Bronchial epithelial cell (primary cell): Measurements from ENCODE around the gene PRTN3. TPM values are rescaled to one million over a fixed set of nuclear protein-coding genes. Genes with fewer than 3 reads are reported as not detected.

ENCODE experiments used
- DNase-seq: peaks from one replicate; pipeline ENCODE4 v3.0.0-alpha.2; 2010; ENCODE audit warnings: low read depth
- FAIRE-seq: peaks from 2 replicates; lab custom pipeline; 2011; peaks lifted over from hg19 to GRCh38; lab: Jason Lieb, UNC
- H3K27me3 ChIP-seq: 2 replicates; pipeline ENCODE4 v1.5.1; 2011; ENCODE audit warnings: low read length; ENCODE audit not compliant: control insufficient read depth, insufficient read depth
- H3K36me3 ChIP-seq: 2 replicates; pipeline ENCODE4 v1.5.1; 2011; ENCODE audit warnings: low read length; ENCODE audit not compliant: control insufficient read depth, insufficient read depth
- H3K4me3 ChIP-seq: 2 replicates; pipeline ENCODE4 v1.5.1; 2011; ENCODE audit warnings: mild to moderate bottlenecking, low read depth, low read length, control low read depth
- CTCF ChIP-seq: IDR thresholded peaks from 2 replicates; pipeline ENCODE4 v1.5.1; 2011; ENCODE audit warnings: mild to moderate bottlenecking, moderate library complexity, low read length, control low read depth, inconsistent platforms; ENCODE audit not compliant: insufficient read depth, severe bottlenecking
- total RNA-seq: library from RNA; depleted of rRNA; stranded (reverse); fragments of >200 nt; gene quantifications from 2 replicates; pipeline ENCODE4 v1.2.1, GENCODE V29; 2014

Gene PRTN3
- total RNA-seq, 1 donor from 2014 or later, result not detected

- FAIRE-seq (no peak), DNase-seq (no peak)
- Histone ChIP-seq H3K27me3 (no peaks in the 10 kb centered on the region), H3K36me3 (peaks cover 53% of the 10 kb centered on the region), H3K4me3 (no peak overlapping the region)
- TF ChIP-seq CTCF, result no peak
Observed at GRCh38 chr19:805600-806550, 34.9 kb upstream of the PRTN3 start.

- no peak for TF ChIP-seq CTCF
- FAIRE-seq (no peak), DNase-seq (no peak)
- Histone ChIP-seq H3K4me3 (no peak overlapping the region), H3K27me3 (no peaks in the 10 kb centered on the region), H3K36me3 (peaks cover 46% of the 10 kb centered on the region)
Observed at GRCh38 chr19:806815-807421, 33.9 kb upstream of the PRTN3 start.

GRCh38 chr19:807627-808422, 33.0 kb upstream of the PRTN3 start:
- Histone ChIP-seq H3K4me3 (no peak overlapping the region), H3K36me3 (peaks cover 43% of the 10 kb centered on the region), H3K27me3 (no peaks in the 10 kb centered on the region)
- FAIRE-seq (no peak), DNase-seq (no peak)
- no peak for TF ChIP-seq CTCF

GRCh38 chr19:808423-808775, 32.4 kb upstream of the PRTN3 start:
- H3K27me3 ChIP-seq, result no peaks in the 10 kb centered on the region
- no peak for FAIRE-seq
- H3K36me3 ChIP-seq, result peaks cover 39% of the 10 kb centered on the region
- DNase-seq, result no peak
- H3K4me3 ChIP-seq, result no peak overlapping the region
- TF ChIP-seq CTCF, result no peak

- Histone ChIP-seq H3K36me3 (peaks cover 26% of the 10 kb centered on the region), H3K27me3 (no peaks in the 10 kb centered on the region), H3K4me3 (no peak overlapping the region)
- no peak for TF ChIP-seq CTCF
- FAIRE-seq, result no peak
- no peak for DNase-seq
Observed at GRCh38 chr19:810077-810855, 30.5 kb upstream of the PRTN3 start.
